GM20000 (cell line): ENCODE measurements around the gene STEAP3.

ENCODE experiments used
- DNase-seq: peaks from one replicate; pipeline ENCODE4 v3.0.0; 2012; ENCODE audit warnings: low spot score
- CTCF ChIP-seq: IDR thresholded peaks from 2 replicates; pipeline ENCODE4 v1.5.1; 2012; ENCODE audit warnings: mild to moderate bottlenecking, control low read depth; ENCODE audit errors: extremely low read depth, missing control alignments

Gene STEAP3

DNA sequence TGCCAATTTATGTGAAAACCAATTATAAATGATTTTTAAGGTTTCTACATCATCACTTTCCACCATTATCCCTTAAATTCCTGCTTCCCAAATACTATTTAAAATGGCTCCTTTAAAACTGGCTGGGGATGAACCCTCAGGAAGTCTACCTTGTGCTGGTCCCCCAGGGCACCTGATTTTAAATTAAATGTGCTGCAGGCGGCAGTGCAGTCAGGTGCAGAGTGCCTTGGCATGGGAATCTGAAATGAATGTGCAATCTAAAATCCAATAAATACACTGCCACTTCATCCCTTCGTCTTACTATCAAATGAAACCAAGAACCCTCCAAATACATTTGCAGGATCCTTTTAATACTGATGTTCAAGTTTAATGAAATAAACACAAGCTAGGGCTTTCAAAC, 81.2 kb downstream of the STEAP3 start:
- no peak for TF ChIP-seq CTCF
- no peak for DNase-seq

GRCh38 chr2:119305497-119306195, 82.0 kb downstream of the STEAP3 start:
- DNase-seq = no peak
- TF ChIP-seq CTCF = no peak

DNA sequence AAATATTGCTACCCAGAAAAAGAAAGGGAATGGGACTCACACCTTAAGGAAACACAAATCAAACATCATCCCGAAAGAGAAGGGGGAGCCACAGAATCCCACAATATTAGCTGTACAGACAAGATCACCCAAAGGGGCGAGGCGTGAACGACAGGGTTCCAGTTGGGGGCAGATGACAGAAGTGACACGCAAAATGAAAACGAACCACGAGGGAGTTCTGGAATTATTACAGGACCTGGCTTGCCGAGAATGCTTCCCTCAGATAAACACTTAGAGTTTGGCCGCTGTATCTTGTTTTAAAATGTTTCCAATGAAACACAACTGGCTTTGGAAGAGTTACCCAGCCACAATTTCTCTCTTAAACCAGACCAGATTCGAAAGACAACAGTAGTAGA, 82.6 kb downstream of the STEAP3 start:
- TF ChIP-seq CTCF = no peak
- DNase-seq = no peak

DNA sequence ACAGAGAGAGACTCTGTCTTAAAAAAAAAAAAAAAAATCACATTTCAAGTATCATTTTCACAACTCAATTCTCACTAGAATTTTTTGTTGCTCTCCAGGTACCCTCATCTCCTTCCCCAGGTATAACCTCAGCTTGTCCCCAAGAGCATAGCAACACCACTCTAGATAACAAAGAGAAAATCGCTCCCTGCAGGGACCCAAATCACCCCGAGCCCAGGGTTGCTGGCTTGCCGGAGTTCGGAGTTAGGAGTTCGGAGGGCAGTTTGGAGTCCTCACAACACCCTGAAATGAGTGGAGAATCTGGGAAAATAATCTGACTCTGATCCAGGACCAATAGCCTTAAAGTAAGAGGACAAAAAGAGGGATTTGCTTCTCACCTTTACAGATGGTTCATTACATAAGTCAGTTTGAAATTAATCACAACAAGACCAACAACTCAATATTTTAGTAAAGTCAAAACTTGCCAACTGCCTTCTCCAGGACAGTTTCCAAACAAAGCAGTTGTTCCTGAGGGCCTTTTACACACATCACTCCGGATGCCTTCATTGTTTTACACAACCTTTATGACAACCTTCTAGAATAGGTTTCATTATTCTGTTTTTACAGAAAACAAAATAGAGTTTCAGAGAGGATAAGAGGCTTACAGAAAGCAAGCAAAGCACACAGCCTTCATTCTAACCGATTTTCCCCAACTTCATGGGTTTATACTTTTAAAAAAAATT, 83.9 kb downstream of the STEAP3 start:
- TF ChIP-seq CTCF = no peak

DNA sequence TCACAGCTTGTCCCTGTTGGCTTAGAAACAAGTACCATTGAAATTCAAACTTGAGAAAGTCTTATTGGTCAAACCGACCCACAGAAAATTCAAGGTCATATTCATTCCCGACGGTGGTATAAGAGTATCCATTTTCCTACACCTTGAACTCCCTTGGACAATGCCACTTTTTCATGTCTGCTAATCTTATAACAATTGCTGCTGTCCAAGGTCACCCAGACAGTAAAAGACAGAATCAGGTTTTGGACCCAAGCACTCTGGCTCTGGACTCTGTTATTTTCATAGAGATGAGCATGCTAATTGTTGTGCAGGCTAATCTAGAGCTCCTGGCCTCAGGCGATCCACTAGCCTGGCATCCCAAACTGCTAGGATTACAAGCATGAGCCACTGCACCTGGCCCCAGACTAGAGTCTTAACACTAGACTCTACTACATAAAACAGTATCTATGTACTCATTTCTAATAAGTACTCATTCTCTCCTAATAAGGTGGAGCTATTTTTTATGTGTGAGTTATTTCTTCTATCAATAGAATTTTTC, 85.2 kb downstream of the STEAP3 start:
- DNase-seq = no peak

More for the DNA sequence above, 83.9 kb downstream of the STEAP3 start:
- DNase-seq = no peak

GRCh38 chr2:119311371-119311770, 87.7 kb downstream of the STEAP3 start:
- DNase-seq = no peak
- TF ChIP-seq CTCF = no peak

More for the DNA sequence above, 85.2 kb downstream of the STEAP3 start:
- TF ChIP-seq CTCF = no peak

GRCh38 chr2:119311831-119312230, 88.2 kb downstream of the STEAP3 start:
- DNase-seq = no peak
- TF ChIP-seq CTCF = no peak
